NCI-H1694 treated with DMSO at 0.1 percent for 48 hours (cell line): ENCODE results near the gene ATP9B.
"Not testable (repeated sequence)": the region's sequence is repeated elsewhere in the genome, so short reads cannot be mapped to it uniquely, and the experiment has no call there.

Source experiments
- DNase-seq: peaks from one replicate; lab custom pipeline; 2025; lab: John Stamatoyannopoulos, UW

Gene ATP9B

DNA sequence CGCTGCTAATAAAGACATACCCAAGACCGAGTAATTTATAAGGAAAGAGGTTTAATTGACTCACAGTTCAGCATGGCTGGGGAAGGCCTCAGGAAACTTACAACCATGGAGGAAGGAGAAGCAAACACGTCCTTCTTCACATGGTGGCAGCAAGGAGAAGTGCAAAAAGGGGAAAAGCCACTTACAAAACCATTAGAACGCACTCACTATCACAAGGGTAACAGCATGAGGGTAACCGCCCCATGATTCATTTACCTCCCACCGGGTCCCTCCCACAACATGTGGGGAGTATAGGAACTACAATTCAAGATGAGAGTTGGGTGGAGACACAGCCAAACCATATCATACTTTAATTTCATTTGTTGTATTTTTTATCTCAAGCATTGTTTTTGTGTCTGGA, 67.5 kb downstream of the ATP9B start:
- DNase-seq: no peak

DNA sequence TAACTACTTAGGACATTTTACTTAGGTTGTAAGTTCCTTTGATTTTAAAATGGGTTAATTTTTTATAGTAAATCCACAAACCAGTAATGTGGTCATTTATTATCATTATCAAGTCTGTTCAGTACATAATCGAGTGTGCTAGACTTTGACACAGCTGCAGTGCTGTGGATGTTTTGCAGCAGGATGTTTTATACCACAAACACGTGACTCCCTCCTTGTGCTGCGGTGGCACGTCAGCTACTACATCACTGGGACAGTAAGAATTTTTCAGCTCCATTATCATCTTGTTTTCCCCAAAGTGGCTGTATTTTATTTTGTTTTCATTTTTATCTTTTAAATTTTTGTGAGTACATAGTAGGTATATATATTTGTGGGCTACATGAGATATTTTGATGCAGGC, 70.0 kb downstream of the ATP9B start:
- DNase-seq: no peak

GRCh38 chr18:79147014-79147413, 77.8 kb downstream of the ATP9B start:
- no peak for DNase-seq

GRCh38 chr18:79151191-79151590, 82.0 kb downstream of the ATP9B start:
- no peak for DNase-seq

- DNase-seq: no peak
These were observed 87.1 kb downstream of the ATP9B start for GRCh38 chr18:79156327-79156726.

GRCh38 chr18:79164706-79165105, 95.5 kb downstream of the ATP9B start:
- DNase-seq: no peak

GRCh38 chr18:79166702-79167101, 97.5 kb downstream of the ATP9B start:
- no peak for DNase-seq

DNA sequence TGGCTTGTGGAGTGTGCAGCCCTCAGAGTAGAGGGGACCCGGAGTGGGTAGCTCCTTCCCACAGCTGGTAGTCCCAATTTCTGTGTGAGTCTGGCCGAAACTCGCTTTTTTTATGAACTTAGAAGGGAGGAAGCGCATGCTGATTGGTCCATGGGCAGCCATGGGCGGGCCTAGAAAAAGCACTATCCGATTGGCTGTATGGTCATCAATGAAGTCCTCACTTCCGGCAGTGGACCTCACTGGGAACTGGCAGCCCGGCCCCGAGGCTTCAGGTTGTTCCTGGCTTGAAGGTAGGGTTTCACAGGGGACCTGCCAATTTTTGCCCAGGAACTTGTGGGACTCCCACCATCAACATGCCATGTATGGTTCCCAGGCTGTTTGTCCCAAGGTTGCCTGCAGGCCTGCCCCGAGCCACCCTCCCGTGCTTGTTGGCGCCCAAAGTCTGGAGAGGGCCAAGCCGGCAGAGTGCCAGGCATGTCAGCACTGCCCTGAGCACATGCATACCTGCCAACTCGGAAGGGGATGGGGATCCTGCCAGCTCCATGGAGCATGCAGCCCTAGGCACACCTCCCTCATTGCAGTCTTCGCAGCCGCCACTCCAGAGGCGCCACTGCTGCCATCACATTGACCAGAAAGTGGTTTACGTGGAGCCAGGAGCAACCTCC, 98.5 kb downstream of the ATP9B start:
- no peak for DNase-seq

DNA sequence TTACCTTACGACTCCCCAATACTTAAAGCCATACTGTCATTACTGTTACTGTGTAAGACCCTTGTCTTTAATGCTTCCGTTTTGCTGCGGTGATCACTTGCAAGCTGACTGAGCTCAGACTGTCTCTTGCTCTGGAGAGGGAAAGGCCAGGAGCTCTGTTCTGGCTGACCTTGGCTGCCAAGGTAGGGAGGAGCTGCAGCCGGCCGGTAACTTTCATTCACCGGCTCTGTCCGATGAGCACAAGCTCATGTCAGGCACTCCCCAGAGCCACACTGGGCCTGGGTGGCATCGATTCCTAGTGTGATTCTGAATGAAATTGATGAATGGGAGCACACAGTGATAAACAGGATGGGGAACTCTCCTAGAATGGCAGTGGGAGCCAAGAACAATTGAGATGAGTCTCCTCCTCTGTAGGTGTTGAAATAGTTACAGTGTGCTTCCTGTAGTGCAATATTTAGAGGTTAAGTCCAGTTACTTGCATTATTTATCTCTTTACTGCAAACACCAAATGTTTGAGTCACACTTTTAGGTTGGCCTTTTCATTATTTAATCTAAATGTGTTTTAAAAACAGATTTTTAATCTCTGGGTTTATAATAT, 100.9 kb downstream of the ATP9B start:
- DNase-seq: no peak

GRCh38 chr18:79172331-79172730, 103.1 kb downstream of the ATP9B start:
- DNase-seq: not testable (repeated sequence)

GRCh38 chr18:79173742-79174141, 104.5 kb downstream of the ATP9B start:
- no peak for DNase-seq

- DNase-seq: no peak
These were observed 108.9 kb downstream of the ATP9B start for GRCh38 chr18:79178113-79178531.

DNA sequence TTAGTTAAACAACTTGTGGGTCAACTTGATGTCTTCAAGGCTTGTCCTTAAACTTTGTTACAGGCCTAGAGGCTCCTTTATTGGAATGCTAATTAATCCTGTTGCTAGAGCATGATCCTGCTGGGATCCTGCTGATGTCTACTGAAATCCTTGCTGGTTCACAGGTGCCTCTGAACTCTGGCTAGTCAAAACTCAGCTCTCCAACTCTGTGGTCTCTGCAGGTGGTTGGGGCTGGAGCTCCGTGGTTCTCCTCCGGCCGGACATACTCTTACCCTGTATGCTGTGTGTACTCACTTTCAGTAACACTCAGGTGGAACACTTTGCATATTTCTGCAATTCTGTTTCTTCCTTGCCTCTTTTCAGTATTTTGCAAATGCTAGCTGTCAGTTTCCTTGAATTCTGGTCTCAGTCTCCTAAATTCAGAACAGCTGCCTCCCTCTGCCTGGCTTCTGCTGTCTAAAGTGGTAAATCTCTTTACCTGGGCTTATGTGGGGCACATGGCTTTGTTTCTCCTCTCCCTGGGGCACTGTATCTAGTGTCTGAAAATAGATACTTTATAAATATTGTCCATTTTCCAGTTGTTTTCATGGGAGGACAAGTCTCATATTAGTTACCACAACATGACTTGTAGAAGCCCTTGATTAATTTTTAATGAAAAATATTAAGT, 113.0 kb downstream of the ATP9B start:
- DNase-seq: no peak

GRCh38 chr18:79185648-79186047, 116.5 kb downstream of the ATP9B start:
- DNase-seq: no peak

DNA sequence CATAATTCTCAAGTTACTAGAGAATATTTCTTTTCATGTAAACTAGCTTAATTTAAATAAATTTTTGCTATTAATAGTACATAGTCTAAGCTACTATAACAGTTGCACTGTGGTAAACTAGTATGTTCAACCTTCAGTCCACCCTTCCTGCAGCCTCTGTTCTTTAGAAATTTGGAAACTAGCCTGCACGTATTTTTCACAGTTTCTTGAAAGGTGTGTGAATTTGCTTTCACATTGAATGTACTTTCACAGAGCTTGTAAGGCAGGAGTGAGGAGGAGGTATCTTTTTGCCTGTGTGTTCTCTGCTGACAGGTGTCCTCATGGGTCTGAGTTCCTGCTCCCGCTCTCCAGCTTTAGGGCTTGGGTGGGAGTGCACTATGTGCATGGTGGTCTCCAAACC, 117.5 kb downstream of the ATP9B start:
- DNase-seq: no peak

DNA sequence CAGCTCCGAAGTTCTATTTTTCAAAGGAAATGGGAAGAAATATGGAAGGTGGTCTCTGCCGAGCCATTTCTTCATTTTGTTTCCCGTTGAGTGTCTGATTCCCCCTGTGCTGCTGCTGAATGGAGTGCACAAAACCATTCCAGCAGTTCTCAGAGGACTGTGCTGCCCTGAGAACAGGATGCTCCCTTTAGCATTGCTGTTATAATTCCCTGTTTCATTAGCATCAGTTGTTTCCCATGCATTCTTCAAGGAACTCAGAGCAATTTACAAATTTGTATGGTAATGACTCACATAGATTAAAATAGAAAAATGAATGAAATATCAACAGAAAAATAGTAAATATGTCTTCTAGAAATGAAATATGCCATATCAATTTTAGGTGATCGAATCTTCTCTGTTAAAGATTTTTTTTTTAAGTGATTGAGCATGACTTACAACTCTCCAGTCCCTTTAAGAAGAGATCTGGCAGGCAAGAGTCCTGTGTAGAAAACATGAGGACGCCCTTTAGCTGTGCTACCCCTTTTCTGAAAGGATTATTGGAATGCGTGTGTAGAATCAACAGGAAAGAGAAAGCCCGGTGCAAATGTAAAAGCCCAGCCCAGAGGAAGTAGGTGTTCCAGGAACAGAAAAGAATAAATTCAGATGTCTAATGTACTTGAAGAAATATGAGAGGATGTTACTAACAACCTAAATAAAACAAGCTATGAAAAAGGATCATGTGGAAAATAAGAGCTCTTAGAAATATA, 118.5 kb downstream of the ATP9B start:
- no peak for DNase-seq

- no peak for DNase-seq
These were observed 122.2 kb downstream of the ATP9B start for GRCh38 chr18:79191418-79191817.

DNA sequence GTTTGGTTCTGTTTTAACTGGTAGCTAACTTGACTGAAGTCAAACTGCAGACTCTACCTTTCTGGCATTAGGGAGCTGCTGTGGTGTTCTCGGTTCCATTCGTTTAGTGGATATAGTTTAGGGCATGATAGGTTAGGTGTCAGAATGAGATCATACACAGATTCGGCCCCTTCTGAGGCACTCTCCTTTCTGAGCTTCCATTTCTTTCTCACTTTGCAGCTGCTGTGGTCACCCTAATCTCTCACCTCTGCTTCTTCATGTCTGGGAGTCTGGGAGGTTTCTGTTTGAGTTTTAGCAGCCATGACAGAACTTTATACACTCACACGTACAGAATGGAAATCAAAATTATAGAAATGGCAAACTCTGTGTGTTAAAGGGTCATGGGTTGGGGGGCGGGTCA, 122.8 kb downstream of the ATP9B start:
- no peak for DNase-seq

DNA sequence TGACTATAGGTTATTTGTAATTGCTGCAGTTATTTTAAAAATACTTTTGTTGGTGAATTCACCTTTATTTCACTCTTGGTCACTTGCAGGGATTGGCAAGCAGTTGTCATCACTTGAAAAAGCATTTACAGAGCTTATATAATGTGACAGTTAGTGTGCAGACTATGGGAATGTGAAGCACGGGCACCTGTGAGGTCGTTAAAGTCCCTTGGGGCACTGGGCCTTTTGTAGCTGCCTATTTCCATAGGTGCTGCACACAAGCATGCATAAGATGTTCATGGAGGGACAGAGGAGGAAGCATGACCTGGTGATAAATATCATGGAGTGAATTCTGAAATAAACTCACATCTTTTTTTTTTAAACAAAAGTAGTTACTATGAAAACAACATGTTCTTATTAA, 124.6 kb downstream of the ATP9B start:
- no peak for DNase-seq

GRCh38 chr18:79195716-79196683, 126.8 kb downstream of the ATP9B start:
- no peak for DNase-seq

GRCh38 chr18:79197531-79197930, 128.3 kb downstream of the ATP9B start:
- DNase-seq: no peak
